Liver (tissue), 9 donors: ENCODE results near the gene RAB6B. TPM values are rescaled to one million over a fixed set of nuclear protein-coding genes. Genes with fewer than 3 reads are reported as not detected.
A peak's percentile ranks its signal among the peaks of the same experiment; 100 is the strongest.

ENCODE experiments used
- DNase-seq: peaks from one replicate; pipeline ENCODE4 v3.0.0-alpha.2; 2017; ENCODE audit warnings: low spot score
- H3K27ac ChIP-seq, 2 donors: one replicate each; pipeline ENCODE4 v1.7.0; 2013; ENCODE audit warnings: inconsistent platforms in 2 of 2, low read length in 2 of 2, control low read depth in 1 of 2, low read depth in 1 of 2, mild to moderate bottlenecking in 1 of 2
- H3K27me3 ChIP-seq, 4 donors: one replicate each; pipeline versions ENCODE4 v1.6.1 to v1.7.0; 2013; ENCODE audit warnings: low read length in 3 of 4, inconsistent platforms in 1 of 4, mild to moderate bottlenecking in 1 of 4, moderate library complexity in 1 of 4; ENCODE audit not compliant: control insufficient read depth in 4 of 4, insufficient read depth in 4 of 4
- H3K36me3 ChIP-seq, 4 donors: one replicate each; pipeline versions ENCODE4 v1.6.1 to v1.7.0; 2013; ENCODE audit warnings: low read length in 3 of 4, mild to moderate bottlenecking in 3 of 4, low read depth in 1 of 4, moderate library complexity in 1 of 4; ENCODE audit not compliant: control insufficient read depth in 4 of 4, insufficient read depth in 3 of 4
- H3K4me1 ChIP-seq, 4 donors: one replicate each; pipeline versions ENCODE4 v1.6.1 to v1.7.0; 2013; ENCODE audit warnings: low read length in 3 of 4, mild to moderate bottlenecking in 3 of 4, moderate library complexity in 1 of 4; ENCODE audit not compliant: control insufficient read depth in 4 of 4, insufficient read depth in 4 of 4
- H3K4me3 ChIP-seq, 3 donors: one replicate each; pipeline versions ENCODE4 v1.6.1 to v1.7.0; 2013; ENCODE audit warnings: low read length in 3 of 3, control low read depth in 1 of 3, low read depth in 1 of 3, mild to moderate bottlenecking in 1 of 3
- H3K9ac ChIP-seq, 2 donors: one replicate each; pipeline ENCODE4 v1.7.0; 2013; ENCODE audit warnings: low read length in 2 of 2, mild to moderate bottlenecking in 2 of 2, moderate library complexity in 2 of 2, control low read depth in 1 of 2, low read depth in 1 of 2
- H3K9me3 ChIP-seq, 4 donors: one replicate each; pipeline versions ENCODE4 v1.6.1 to v1.7.0; 2013; ENCODE audit warnings: low read length in 3 of 4; ENCODE audit not compliant: control insufficient read depth in 4 of 4
- EGR1 ChIP-seq, 2 donors: IDR thresholded peaks; 2 replicates each; pipeline ENCODE4 v1.6.1; 2016 to 2018; ENCODE audit warnings: antibody characterized with exemption in 2 of 2, low read depth in 2 of 2
- FOXA1 ChIP-seq: IDR thresholded peaks from 2 replicates; pipeline ENCODE4 v1.6.1; 2016; ENCODE audit warnings: antibody characterized with exemption
- FOXA2 ChIP-seq: IDR thresholded peaks from 2 replicates; pipeline ENCODE4 v1.6.1; 2016; ENCODE audit warnings: antibody characterized with exemption
- RAD21 ChIP-seq, 2 donors: IDR thresholded peaks; 2 replicates each; pipeline ENCODE4 v1.6.1; 2016; ENCODE audit warnings: antibody characterized with exemption in 2 of 2, mild to moderate bottlenecking in 2 of 2
- REST ChIP-seq: IDR thresholded peaks from 2 replicates; pipeline ENCODE4 v1.6.1; 2016; ENCODE audit warnings: antibody characterized with exemption, mild to moderate bottlenecking
- SP1 ChIP-seq: IDR thresholded peaks from 2 replicates; pipeline ENCODE4 v1.6.1; 2018; ENCODE audit warnings: antibody characterized with exemption, mild to moderate bottlenecking
- YY1 ChIP-seq: IDR thresholded peaks from 2 replicates; pipeline ENCODE4 v1.6.1; 2016; ENCODE audit warnings: antibody characterized with exemption, mild to moderate bottlenecking
- ZBTB33 ChIP-seq: IDR thresholded peaks from 2 replicates; pipeline ENCODE4 v1.6.1; 2016; ENCODE audit warnings: antibody characterized with exemption
- WGBS: extraction: QIAGEN DNeasy Blood & Tissue Kit; methylation state at CpG from one replicate; pipeline ENCODE4 v1.1.7; 2013; 5-methylcytosine and 5-hydroxymethylcytosine counted together
- polyA plus RNA-seq, 2 donors: library from polyadenylated mRNA; stranded (reverse) in 1 of 2; unstranded in 1 of 2; fragments of 200-250 nt in 1 of 2; fragments of >200 nt in 1 of 2; fragmentation: Nextera tagmentation in 1 of 2; extraction: Ambion mirVana in 1 of 2; gene quantifications; one replicate each; pipeline versions ENCODE4 v1.2.1 to v1.2.3, GENCODE V29; 2013 to 2015
- total RNA-seq, 2 donors: library from RNA; depleted of rRNA; stranded (reverse); fragments of >200 nt; gene quantifications; one replicate each; pipeline ENCODE4 v1.2.3, GENCODE V29; 2014
- TF ChIP-seq, protein P1 (sequence below): IDR thresholded peaks from 2 replicates; pipeline ENCODE4 v1.6.1; 2016; ENCODE audit warnings: antibody characterized with exemption
- TF ChIP-seq, protein P2 (sequence below): fragments of 150-350 bp; IDR thresholded peaks from 2 replicates; pipeline ENCODE4 v1.5.1; 2017; ENCODE audit warnings: improper control_type of control experiment, low read depth, low read length; ENCODE audit not compliant: missing input control
- donor health status: healthy.
- donor health status: healthy.
- donor health status: healthy.
- donor health status: healthy.
- donor health status: healthy.

The RAB6B gene
- total and polyA plus RNA-seq, 4 donors = 0.08 to 2.8 (median 0.28) TPM

- Histone ChIP-seq H3K9me3 (no peaks in the 10 kb centered on the region), H3K4me1 (no peaks in the 10 kb centered on the region), H3K27ac (no peak overlapping the region), H3K9ac (no peak overlapping the region), H3K36me3 (no peaks in the 10 kb centered on the region), H3K27me3 (no peaks in the 10 kb centered on the region), H3K4me3 (no peak overlapping the region)
- TF ChIP-seq FOXA1 = no peak
- TF ChIP-seq EGR1 (IDR thresholded peaks at IDR 0.05; ENCODE audit: low read depth in 2 of 2) = no peak
- no peak for TF ChIP-seq REST
- no peak for TF ChIP-seq ZBTB33
- no peak for TF ChIP-seq FOXA2
- peak; percentile 26 for DNase-seq
- WGBS = 97% methylated on average over 14 of the region's 14 CpGs
These were observed 60.9 kb downstream of the RAB6B start for GRCh38 chr3:133834621-133835417.

DNA sequence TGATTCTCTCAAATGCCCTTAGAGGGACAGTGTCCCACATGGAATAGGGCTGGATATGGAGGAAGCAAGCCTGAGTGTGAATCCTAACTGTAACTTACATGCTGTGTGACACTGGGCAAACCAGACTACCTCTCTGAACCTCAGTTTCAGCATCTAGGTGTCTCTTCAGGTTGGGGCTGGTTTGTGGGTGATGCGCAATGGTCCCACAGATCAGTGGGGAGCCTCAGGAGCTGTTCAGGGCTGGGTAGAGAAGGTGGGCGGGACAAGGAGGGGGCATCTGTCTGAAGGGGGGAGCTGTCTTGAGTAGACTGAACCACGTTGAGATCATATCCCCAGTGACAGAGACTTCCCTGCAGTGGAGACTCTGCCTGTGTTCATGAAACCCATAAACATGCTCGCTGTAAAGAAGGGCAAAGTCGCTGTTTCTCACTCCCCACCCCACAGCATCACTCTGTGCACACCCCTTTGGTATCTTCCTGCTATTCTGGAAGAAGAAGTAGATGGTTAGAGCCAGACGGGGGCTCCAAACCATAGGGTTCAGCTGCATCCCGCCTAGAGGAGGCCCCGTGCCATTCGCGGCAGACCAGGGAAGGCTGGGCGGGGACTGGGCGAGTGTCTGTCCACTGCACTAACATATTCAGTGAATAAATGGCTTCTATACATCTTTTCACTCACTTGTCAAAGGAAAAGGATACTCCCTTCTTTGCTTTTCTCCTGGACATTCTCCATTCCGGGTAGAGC is 61.6 kb downstream of the RAB6B start:
- WGBS = 90% methylated on average over 13 of the region's 13 CpGs
- Histone ChIP-seq H3K27me3 (no peaks in the 10 kb centered on the region), H3K36me3 (no peaks in the 10 kb centered on the region), H3K27ac (no peak overlapping the region), H3K4me1 (no peaks in the 10 kb centered on the region), H3K9me3 (no peaks in the 10 kb centered on the region), H3K4me3 (no peak overlapping the region), H3K9ac (no peak overlapping the region)
- peak; percentile 24 for DNase-seq
- no peak for TF ChIP-seq EGR1 (IDR thresholded peaks at IDR 0.05; ENCODE audit: low read depth in 2 of 2)
- TF ChIP-seq, protein P1, sequence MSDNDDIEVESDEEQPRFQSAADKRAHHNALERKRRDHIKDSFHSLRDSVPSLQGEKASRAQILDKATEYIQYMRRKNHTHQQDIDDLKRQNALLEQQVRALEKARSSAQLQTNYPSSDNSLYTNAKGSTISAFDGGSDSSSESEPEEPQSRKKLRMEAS = no peak
- no peak for TF ChIP-seq YY1
- TF ChIP-seq RAD21 (IDR thresholded peaks at IDR 0.05) = no peak
- no peak for TF ChIP-seq SP1
- TF ChIP-seq, protein P2, sequence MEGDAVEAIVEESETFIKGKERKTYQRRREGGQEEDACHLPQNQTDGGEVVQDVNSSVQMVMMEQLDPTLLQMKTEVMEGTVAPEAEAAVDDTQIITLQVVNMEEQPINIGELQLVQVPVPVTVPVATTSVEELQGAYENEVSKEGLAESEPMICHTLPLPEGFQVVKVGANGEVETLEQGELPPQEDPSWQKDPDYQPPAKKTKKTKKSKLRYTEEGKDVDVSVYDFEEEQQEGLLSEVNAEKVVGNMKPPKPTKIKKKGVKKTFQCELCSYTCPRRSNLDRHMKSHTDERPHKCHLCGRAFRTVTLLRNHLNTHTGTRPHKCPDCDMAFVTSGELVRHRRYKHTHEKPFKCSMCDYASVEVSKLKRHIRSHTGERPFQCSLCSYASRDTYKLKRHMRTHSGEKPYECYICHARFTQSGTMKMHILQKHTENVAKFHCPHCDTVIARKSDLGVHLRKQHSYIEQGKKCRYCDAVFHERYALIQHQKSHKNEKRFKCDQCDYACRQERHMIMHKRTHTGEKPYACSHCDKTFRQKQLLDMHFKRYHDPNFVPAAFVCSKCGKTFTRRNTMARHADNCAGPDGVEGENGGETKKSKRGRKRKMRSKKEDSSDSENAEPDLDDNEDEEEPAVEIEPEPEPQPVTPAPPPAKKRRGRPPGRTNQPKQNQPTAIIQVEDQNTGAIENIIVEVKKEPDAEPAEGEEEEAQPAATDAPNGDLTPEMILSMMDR = no peak
- no peak for TF ChIP-seq REST
